ENCODE data around the gene AKNAD1.

The AKNAD1 gene

DNA sequence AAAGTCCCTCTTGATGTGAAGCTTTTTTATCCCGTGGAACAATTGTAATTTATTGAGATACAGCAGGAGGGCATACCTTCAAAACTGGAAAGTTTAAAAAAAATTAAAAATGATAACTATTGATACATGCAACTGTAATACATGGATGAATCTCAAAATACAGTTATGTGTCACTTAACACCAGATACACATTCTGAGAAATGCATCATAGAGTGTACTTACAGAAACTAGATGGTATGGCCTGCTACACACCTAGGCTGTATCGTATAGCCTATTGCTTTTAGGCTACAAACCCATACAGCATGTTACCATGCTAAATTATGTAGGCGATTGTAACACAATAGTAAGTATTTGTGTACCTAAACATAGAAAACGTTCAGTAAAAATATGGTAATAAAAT, 7.1 kb upstream of the AKNAD1 start:
- no peak for DNase-seq

DNA sequence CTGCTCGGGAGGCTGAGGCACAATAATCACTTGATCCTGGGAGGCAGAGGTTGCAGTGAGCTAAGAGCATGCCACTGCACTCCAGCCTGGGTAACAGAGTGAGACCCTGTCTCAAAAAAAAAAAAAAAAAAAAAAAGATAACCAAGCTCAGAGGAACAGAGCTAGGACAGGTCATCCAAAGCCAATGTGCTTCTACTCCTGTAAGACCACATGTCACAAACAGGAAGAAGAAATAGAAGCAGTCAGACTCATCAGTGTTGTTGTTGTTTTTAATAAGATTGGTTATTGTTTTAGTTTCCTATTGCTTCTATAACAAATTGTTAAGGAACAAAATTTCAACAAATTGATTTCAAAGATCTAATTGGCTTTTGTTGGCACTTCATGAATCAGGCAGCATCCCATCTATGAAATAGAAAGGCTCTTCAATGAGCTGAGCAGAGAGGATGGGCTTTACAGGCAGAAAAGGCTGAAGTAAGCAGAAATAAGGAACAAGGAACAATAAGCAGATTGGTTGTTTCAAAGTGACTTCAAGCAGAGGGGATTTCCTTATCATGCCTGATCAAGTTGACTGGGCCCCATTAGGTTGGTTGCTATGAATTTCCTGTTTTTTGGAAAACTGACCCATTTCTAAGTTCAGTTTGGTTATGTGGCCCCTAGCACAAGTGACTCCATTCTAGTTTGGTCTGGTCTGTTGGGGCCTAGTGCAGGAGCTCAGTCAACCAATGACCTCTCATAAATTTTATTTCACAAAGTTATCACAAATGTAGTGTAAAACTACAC, 6.0 kb upstream of the AKNAD1 start:
- no peak for DNase-seq

DNA sequence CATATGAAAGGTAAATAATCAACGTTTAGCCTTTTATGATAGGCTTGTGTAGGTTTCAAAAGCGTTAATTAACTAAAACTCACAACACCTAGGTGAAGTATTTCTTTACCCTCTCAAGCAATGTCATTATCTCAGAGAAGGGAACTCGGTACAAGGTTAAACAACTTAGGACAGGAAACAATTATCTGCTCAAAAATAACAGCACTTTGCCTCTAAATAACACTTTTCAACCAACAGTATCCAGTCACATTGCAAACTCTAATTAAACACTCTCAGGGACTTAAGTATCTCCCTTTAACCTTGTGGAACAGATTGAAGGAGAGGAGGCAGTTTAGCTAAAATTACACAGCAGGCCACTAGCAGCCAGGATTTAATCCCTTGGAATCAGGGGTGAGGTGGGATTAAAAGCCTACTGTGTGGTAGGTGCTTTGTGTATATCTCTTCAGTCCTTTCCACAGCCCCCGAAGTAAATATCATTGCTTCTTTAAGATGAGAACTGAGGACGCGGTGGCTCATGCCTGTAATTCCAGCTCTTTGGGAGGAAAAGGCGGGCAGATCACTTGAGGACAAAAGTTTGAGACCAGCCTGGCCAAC, 5.2 kb upstream of the AKNAD1 start:
- no peak for DNase-seq

DNA sequence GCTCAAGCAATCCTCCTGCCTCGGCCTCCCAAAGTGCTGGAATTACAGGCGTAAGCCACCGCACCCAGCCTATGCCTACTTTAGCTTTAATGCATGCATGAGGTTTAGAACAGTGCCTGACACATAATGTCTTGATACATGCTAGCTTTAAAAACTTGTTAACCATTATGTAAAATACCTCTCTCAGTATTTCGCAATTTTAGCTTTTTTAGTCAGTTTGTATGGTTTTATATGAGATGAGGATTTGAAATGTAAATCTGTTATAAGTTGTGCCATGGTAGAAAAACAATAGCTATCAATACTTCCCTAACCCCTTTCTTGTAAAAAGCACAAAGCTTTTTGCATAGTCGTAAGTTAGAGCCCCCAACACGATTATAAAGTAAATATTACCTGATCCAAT, 4.7 kb upstream of the AKNAD1 start:
- no peak for DNase-seq

DNA sequence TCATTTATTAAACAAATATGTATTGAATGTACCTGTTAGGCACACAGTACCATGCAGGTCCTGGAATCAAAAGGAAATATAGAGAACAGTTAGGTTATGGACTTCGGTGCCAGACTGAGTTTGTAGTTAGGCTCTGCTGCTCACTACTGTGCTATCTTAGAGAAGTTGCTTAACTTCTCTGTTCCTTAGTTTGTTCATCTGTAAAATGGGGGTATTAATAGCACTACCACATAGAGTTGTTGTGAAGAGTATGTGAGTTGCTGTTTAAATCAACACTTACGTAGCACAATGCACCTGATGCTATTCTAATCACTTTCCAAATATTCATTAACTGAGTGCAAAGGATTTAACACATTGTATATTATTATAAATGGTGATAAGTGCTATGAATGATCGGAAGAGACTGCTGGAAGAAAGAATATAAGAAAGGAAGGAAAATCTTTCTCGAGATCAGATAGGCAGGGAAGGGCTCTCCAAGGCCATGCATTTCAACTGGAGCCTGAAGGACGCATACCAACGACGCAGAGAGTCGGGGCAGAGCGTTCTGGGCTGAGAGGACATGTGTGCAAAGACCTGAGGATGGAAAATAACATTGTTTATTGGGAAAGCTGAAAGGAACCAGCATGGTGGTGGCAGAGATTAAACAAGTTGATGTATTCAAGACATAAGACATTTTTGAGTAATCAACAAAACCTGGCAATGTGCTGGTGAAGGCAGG, 3.5 kb upstream of the AKNAD1 start:
- DNase-seq = no peak

DNA sequence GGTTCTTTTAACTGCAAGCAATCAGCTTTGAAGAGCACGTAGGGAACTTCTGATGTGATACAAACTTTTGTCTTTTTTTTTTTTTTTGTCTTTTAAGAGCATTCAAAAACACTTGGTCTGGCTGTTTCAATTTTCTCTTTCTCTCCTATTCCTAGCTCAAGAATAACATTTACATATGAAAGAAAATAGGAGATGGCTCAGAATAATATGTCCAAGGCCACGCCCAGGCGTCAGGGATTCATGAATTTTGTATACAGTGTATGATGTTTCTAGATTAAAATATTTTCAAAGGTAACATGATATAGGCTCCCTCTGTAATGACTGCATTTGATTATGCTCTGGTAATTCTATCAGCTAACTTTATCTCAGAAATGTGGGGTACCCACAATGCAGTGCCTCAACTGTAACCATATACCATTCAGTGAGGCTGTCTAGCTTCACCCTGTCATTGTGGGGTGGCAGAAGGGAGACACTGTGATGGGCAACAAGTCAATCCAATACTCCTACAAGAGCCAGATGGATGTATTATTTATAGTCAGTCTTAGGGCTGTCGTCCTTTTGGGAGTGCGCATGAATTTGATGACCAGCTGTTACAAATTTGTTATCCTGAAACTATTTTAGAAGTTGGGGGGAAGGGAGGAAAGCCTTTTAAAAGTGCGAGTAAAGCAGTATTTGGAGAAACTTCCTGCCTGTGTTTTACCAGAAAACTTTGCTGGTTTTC, 1.5 kb upstream of the AKNAD1 start:
- DNase-seq = no peak

DNA sequence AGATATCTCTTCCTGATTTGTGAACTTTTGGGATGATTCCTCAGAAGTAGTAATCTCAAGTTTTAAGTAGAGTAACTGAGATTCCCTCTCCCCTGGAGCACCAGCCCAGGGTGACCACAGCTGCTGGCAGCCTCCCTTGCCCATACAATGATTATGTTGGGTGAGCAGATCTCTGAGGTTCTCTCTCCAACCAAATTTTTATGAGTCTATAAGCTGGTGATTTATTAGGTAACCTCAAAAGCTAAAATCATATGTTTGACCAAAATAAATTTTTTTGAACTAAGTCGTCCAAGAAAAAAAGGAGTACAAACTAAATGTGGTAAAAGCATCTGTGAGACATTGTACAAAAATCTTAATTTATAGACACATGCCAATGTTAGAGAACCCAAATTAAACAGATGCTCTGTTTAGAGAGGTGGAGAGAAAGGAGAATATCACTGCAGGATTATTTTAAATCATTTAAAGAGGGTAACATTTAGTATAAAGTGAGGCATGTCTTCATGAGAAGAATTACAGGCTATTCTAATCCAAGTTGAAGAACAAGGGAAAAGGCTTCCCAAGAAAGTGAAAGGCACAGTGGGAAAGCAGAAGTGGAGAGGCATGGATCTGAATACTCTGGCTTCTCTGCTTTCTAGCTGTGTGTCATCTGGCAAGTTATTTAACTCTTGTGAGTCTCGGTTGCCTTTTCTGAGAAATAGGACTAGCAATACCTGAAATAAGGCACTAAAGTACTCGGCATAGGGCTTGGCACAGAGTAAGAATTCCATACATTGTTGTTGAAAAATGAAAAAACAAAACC, 2.5 kb downstream of the AKNAD1 start:
- DNase-seq = no peak

DNA sequence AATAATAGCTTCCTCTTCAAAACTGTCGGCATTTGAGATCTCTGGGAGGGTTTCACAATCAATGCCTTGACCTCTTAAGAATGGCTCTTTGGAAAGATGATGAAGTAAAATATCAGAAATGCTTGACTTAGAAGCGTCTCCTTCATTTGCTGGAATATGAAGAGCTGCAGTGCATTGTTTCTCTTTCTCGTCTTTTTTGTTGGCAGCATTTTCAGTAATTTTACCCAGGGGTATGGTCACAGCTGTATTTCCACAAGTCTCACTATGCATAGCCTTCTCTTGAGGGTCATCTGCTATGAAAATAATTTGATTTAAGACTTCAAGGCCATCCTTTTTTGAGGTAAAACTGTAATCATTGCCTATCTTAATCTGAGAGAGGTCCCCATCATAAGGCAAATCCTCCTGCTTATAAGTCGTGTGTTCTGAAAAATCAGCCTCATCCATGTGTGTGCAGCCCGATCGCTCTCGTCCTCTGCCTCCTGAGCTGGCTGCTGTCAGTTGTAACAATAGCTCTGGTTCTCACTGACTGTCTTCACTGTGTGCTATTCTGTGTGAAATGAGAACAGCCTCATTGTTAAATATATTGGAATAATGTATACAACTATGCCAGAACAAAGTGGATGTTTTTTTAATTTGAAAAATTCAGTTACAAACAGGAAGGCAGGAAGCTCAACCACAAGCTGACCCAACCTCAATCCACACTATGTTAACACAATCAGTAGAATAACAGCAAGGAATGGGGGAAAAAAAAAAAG, 4.5 kb downstream of the AKNAD1 start:
- no peak for DNase-seq

DNA sequence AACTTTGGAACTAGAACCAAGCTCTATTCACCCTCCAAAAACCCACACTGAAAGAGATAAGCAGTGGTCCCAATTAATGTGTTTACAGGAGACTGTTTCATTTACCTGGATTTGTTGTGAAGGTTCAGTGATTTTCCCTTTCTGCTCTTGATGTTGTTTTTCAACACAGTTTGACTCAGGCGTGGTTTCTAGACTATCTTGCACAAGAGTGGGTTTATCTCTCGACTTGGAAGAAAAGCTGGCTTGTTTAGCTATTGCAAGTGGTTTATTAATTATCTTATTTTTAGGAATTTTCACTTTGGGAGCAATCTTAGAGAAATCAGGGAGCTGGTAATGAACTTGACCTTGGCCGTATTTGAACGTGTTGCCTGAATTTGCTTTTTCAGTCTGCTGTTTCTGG, 5.3 kb downstream of the AKNAD1 start:
- DNase-seq = no peak

DNA sequence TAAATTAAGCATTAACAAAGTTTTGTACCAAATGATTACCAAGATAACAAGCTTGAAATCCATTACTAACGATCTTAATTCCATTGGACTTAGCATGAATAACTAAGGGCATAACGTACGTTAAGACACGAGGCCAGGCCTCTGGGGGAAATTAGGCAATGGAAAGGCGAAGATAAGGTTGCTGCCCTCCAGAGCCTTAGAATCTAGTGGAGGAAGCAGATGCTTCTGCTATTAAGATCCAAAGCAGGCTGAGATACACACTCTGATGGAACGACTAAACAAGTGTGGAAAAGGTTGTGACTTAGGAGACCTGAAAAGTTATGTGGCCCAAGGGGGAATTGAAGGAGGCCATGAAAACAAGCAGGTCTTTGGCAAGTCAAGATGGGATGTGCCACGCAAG, 6.0 kb downstream of the AKNAD1 start:
- DNase-seq = no peak

DNA sequence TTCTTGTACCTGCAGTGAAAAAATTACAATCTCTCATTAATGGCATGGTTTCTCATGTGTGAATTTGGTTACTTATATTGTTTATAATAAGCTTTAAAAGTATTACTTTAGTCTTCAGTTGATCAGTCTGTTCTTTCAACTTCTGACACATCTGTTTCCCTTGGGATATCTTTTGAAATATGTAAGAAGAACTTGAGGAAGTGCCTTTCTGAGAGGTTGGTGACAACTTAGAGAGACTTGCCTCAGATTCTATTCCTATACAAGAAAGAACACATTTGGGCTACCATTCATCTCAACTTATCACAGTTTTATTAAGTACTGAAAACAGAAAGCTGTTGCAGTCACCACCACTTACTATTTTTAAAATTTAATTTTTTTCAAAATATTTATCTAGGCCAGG, 8.1 kb downstream of the AKNAD1 start:
- no peak for DNase-seq

DNA sequence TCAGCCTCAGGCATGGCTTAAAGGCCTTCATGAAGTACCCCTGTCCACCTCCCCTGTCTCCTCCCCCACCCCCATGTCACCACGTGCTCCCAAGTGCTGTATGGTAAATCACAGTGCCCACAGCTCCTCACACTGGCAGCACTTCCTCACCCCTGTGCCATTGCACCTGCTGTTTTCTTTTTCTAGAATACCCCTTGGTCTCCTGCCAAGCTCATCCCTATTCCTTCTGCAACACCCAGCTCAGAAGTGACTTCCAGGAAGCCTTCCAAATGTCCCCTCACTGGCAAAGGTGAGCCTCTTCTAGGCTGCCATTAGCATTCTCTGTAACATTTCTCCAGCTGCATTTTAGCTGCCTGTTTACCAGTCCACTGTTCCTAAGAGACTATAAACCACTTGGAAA, 9.4 kb downstream of the AKNAD1 start:
- DNase-seq = no peak

DNA sequence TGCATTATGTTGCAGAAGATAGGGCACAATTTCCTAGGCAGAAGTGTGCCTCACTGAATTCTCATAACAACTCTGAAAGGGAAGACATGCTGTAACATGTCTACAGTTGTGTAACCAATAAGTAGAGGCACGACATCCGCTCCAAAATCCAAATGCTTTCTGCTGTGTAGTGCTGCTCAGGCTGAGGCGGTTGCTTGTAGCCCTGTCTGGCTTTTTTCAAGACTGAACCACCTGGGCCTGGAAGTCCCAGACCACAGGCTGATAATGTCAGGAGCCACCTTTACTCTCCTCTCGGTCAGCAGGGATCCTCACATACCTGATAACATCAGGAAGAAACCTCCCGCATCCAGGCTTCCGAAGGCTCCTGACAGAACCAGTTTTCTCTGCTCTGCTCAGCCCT, 10.9 kb downstream of the AKNAD1 start:
- no peak for DNase-seq

DNA sequence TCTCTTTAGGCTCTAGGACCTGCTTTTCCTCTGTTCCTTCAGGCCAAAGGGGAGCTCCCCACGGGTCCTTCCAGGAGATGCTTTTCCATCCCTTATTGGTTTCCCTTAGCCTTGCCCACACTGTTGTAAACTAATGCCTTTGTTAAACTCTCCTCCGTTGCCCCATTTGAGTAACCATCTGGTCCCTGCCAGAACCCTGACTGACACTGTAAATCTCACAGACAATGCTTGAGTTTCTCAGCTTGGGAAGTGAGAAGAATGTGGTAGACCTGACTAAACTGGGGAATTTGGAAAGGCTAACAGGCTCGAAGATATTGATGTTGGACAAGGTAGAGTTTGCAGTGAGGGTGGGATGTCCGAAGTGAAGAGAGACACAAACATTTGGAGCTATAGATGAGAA, 11.4 kb downstream of the AKNAD1 start:
- DNase-seq = no peak

DNA sequence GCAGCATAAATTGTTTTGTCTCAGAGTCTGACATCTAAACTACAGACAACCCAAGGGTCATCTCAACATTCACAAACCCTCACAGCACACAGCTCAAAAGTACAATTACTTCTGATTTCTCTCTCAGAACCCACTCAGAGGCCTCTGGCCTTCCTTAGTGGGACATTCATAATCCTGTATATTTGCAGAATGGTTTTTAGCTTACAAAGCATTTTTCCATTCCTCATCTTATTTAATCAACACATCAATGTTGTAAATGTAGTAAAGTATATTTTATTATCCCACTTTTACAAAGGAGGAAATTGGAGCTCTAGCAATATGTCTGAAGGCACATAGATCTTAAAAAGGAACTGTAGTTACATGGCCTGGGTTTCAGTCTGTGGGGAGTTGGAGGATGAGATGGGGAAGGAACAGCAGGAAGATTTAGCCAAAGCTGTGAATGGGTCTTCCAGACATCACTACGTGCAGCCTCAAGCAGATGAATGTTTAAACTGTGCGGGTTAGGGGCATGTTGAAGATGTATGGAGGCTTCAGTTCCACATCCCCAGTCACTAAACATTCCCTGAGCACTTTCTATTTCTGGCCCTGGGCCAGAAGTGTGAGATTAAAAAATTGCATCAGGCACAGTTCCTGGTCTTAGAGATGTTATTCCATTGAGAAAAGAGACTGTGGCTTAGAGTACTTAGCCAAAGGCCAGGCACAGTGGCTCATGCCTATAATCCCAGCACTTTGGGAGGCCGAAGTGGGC, 13.3 kb downstream of the AKNAD1 start:
- DNase-seq = no peak

DNA sequence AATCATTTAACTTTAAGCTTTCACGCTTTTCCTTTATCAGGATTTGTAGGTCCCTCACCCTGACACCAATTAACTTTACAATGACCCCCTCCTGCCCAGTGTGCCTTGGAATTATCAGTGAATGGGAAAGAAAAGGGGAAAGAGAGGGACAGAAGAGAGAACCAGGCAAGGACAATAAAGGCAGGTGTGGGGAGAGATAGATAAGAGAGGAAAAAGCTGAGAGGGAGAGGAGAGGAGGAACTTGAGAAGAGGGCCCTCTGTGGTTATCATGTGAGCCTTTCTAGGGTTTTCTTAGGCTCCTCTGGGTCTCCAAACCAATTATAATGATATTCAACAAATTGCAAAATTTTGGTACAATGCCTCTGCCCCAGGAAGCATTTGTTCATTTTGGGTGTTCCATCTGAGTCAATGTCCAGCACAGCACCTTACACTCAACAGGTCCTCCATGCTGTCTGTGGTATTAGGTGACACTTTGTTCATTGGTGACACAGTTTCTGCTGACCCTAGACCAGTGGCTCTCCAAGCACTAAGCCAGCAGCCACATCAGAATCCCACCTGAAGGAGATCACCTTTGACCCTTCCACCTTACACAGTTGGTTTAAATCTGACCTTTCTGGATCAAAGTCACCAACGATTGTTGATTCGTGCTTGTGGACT, 14.2 kb downstream of the AKNAD1 start:
- no peak for DNase-seq

DNA sequence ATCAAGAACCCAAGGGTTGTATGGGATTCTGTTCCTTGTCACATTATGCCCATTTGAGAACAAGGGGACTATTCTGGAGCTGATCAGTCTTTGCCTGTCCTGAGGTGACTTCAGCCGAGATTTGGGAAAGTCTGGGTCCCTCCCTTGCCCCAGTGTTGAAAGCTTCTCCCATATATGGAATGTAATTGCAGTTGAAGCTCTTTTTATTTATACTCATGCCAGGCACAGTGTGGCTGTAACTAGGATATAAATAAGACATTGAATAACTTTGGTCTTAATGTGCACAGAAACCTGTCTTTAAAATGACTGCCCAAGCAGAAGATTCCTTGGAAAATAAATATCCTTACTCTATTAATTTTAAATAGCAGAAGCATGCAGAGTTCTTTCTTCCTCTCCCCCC, 15.2 kb downstream of the AKNAD1 start:
- DNase-seq = no peak

DNA sequence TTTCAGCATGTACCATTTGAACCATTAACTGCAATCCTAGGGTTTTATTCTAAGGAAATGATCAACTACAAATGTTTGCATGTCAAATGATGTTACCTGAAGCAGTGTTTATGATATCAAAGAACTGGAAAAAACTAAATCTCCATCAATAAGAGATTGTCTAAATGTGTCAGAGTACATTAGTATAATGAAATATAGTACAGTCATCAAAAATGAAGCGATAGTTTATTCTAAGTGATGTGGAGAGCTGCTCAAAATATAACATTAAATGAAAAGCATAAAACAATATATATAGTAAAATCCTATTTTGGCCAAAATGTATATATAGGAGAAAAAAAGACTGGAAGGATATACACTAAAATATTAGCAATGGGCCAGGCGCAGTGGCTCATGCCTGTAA, 24.0 kb downstream of the AKNAD1 start:
- DNase-seq = no peak

DNA sequence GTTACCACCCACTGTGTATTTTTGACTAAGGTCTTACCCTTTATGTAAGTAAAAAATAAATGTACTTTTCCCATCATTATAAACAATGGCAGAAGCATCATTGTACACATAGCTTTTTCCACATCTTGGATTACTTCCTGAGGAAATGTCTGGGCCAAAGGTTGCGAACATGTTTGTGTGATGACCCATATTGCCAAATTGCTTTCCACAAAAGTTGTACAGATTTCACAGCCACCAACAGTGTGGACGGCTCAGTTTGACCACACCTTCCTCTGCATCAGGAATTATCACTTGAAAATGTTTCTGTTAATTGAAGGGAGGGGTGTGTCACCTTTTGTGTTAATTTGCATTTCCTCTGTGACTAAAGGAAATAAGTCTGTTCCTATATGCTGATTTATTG, 25.7 kb downstream of the AKNAD1 start:
- no peak for DNase-seq

DNA sequence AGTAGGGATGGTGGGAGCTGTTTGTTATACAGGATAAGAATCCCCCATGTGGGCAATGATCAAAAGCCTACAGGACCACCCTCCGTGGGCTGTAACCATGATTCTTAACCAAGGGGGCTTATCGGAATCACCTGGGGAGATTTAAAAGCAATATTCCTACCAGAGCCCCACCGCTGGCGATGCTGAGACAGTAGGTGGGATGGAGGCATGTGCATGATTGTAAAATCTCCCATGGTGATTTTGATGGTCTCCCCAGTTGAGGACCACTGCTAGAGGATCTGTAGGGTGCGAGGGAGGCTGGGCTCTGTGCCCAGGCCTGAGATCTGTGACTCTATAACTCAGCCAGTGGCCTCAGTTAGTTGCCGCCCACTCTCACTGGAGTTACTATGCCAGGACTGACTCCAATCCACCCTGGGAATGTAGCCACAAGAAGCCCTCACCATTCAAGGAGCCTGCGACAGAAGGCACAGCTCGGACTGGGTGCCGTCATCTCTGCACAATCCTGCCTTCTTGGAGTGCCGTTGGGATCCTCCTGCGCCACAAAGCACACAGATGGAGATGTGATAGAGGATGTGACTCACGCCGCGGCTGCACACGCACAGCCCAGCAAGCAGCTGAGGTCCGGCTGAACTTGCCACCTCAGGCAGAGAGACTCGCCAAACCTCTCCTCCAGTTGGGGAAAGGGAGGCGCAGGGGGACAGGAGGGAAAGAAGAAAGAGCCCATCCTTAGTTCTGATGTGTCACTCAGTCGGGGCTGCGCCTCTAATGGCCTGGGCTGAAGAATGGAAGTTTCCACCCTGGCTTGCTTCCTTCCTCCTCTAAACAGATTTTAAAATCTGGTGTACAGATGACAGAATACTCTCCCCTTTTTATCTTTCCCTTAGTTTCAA, 26.5 kb downstream of the AKNAD1 start:
- no peak for DNase-seq
